HepG2 (cell line): ENCODE data around the gene NEU4. TPM values are rescaled to one million over a fixed set of nuclear protein-coding genes. Genes with fewer than 3 reads are reported as not detected.

Source experiments
- ATAC-seq: fragments of 200-7000 bp; cut with Tn5 transposase; 3 replicates; pipeline ENCODE4 v1.9.1; 2020; ENCODE audit warnings: mild to moderate bottlenecking, moderate library complexity
- BruUV-seq: library from RNA; stranded (reverse); fragments of 400-500 nt; replicated peaks from 2 replicates; lab custom pipeline; 2021; lab: Mats Ljungman, UMichigan
- CTCF ChIA-PET: fragments of 300-600 bp; formaldehyde crosslinking; extraction: SDS; loops from one replicate; lab custom pipeline; 2021; ENCODE audit warnings: low total read pairs, inconsistent platforms, low intra/inter-chr PET ratio; lab: Yijun Ruan, JAX
- POLR2A ChIA-PET: fragments of 350-600 bp; sonication (Branson Sonifier 250); formaldehyde crosslinking; loops from one replicate; lab custom pipeline; 2020; ENCODE audit warnings: antibody characterized with exemption, inconsistent platforms; lab: Yijun Ruan, JAX
- DNase-seq: peaks from one replicate; pipeline ENCODE4 v3.0.0-alpha.2; 2015; ENCODE audit warnings: low spot score
- FAIRE-seq: peaks from 3 replicates; lab custom pipeline; 2011; peaks lifted over from hg19 to GRCh38; lab: Jason Lieb, UNC
- H2AFZ ChIP-seq: one replicate; pipeline ENCODE4 v1.6.1; 2011; ENCODE audit warnings: low read length, inconsistent platforms
- H3K27ac ChIP-seq: fragments of 300-600 bp; 3 replicates; pipeline ENCODE4 v1.8.0; 2011; ENCODE audit warnings: mixed run types, mild to moderate bottlenecking, mixed read lengths, low read length, inconsistent platforms; ENCODE audit not compliant: insufficient read depth; ENCODE audit errors: extremely low read length
- H3K27me3 ChIP-seq, 2 experiments: fragments of 200-600 bp in 1 of 2; 2 replicates in 1 of 2; 3 replicates in 1 of 2; pipeline versions ENCODE4 v1.6.0 to v1.8.0; 2011; ENCODE audit warnings: low read length in 2 of 2, mild to moderate bottlenecking in 2 of 2, moderate library complexity in 2 of 2, inconsistent platforms in 1 of 2; ENCODE audit not compliant: insufficient read depth in 2 of 2, control insufficient read depth in 1 of 2
- H3K36me3 ChIP-seq, 2 experiments: fragments of 200-600 bp in 1 of 2; replicated peaks in 1 of 2; 2 replicates in 1 of 2; 3 replicates in 1 of 2; pipeline versions ENCODE4 v1.5.1 to v1.8.0; 2011; ENCODE audit warnings: low read length in 2 of 2, inconsistent platforms in 1 of 2; ENCODE audit not compliant: insufficient read depth in 2 of 2, control insufficient read depth in 1 of 2
- H3K4me1 ChIP-seq: 2 replicates; pipeline ENCODE4 v1.5.1; 2012; ENCODE audit warnings: low read length, inconsistent platforms; ENCODE audit not compliant: insufficient read depth
- H3K4me2 ChIP-seq: 2 replicates; pipeline ENCODE4 v1.6.0; 2011; ENCODE audit warnings: low read depth, low read length, inconsistent platforms
- H3K4me3 ChIP-seq, 3 experiments: fragments of 200-600 bp in 1 of 3; sonication (generic), shearing (Covaris generic) in 1 of 3; replicated peaks in 1 of 3; 2 replicates each; pipeline ENCODE4 v1.5.1; 2011 to 2016; ENCODE audit warnings: low read length in 3 of 3, inconsistent platforms in 2 of 3, low read depth in 2 of 3, mild to moderate bottlenecking in 2 of 3, control low read depth in 1 of 3, mixed read lengths in 1 of 3; ENCODE audit not compliant: insufficient read depth in 1 of 3
- H3K79me2 ChIP-seq: one replicate; pipeline ENCODE4 v1.6.1; 2011; ENCODE audit warnings: low read length, inconsistent platforms; ENCODE audit not compliant: insufficient read depth
- H3K9ac ChIP-seq: 2 replicates; pipeline ENCODE4 v1.6.0; 2011; ENCODE audit warnings: mild to moderate bottlenecking, low read depth, low read length, inconsistent platforms; ENCODE audit not compliant: insufficient read depth
- H3K9me3 ChIP-seq: 2 replicates; pipeline ENCODE4 v1.5.1; 2012; ENCODE audit warnings: mild to moderate bottlenecking, low read length
- H4K20me1 ChIP-seq: 2 replicates; pipeline ENCODE4 v1.6.0; 2011; ENCODE audit warnings: inconsistent platforms, mild to moderate bottlenecking, low read length, moderate library complexity; ENCODE audit not compliant: insufficient read depth
- AGO2 ChIP-seq: fragments of 200-400 bp; formaldehyde crosslinking; optimal IDR thresholded peaks from 2 replicates; pipeline ENCODE3; 2017; ENCODE audit warnings: mild to moderate bottlenecking, low read depth, low read length, moderate library complexity
- AKAP8 ChIP-seq: sonication (generic); formaldehyde crosslinking; IDR thresholded peaks from 2 replicates; pipeline ENCODE4 v1.5.1; 2020; ENCODE audit warnings: mild to moderate bottlenecking, missing genetic modification reagents
- BCLAF1 ChIP-seq: fragments of 450-650 bp; IDR thresholded peaks from 2 replicates; pipeline ENCODE4 v1.6.1; 2017; ENCODE audit warnings: mild to moderate bottlenecking
- KDM3A ChIP-seq: IDR thresholded peaks from 2 replicates; pipeline ENCODE4 v1.6.1; 2018; ENCODE audit warnings: low read depth, missing compliant biosample characterization
- ZKSCAN1 ChIP-seq: fragments of 150-350 bp; IDR thresholded peaks from 2 replicates; pipeline ENCODE4 v1.6.1; 2014; ENCODE audit warnings: low read length
- ZNF564 ChIP-seq: sonication (generic); formaldehyde crosslinking; IDR thresholded peaks from 2 replicates; pipeline ENCODE4 v1.8.1; 2023; ENCODE audit warnings: mild to moderate bottlenecking, missing genetic modification reagents
- WGBS: methylation state at CpG from one replicate; pipeline ENCODE4 v1.1.6; 2017; ENCODE audit warnings: low lambda C conversion rate; 5-methylcytosine and 5-hydroxymethylcytosine counted together
- in situ Hi-C: cut with HindIII; loops from 2 replicates; pipeline ENCODE4 v1.10.0; 2017; ENCODE audit warnings: low pct_unique_long_range_greater_than_20kb; ENCODE audit not compliant: extremely low pct_ligation_motif_present
- intact Hi-C: fragments of 100-400 bp; cut with micrococcal nuclease; formaldehyde crosslinking; loops from one replicate; pipeline ENCODE4 v1.10.0; 2022; ENCODE audit not compliant: unreplicated experiment
- polyA plus RNA-seq, 8 experiments: library from polyadenylated mRNA; depleted of rRNA in 3 of 8; stranded (reverse) in 7 of 8; unstranded in 1 of 8; fragments of >200 nt; fragmentation: Illumina TruSeq in 4 of 8; extraction: Trizol in 4 of 8; gene quantifications; 2 replicates each; pipeline versions ENCODE4 v1.2.1 to v1.2.3, GENCODE V29; 2011 to 2016; ENCODE audit warnings: low read depth in 4 of 8, missing spikeins in 1 of 8, mixed read lengths in 1 of 8; ENCODE audit not compliant: insufficient read depth in 1 of 8
- total RNA-seq, 5 experiments: library from RNA; depleted of rRNA; stranded (reverse); fragments of >200 nt; fragmentation: Illumina TruSeq; extraction: Trizol; gene quantifications; 2 replicates each; pipeline ENCODE4 v1.2.3, GENCODE V29; 2016; ENCODE audit warnings: low read depth in 1 of 5
- TF ChIP-seq, protein P1 (sequence below): IDR thresholded peaks from 2 replicates; pipeline ENCODE4 v1.6.1; 2016; ENCODE audit warnings: control low read depth

Gene NEU4
- total and polyA plus RNA-seq, 2 of the 13 experiments (the other 11 are each of a cell fraction or from before 2014, with no cell fraction given), result 53.5 to 107 TPM

DNA sequence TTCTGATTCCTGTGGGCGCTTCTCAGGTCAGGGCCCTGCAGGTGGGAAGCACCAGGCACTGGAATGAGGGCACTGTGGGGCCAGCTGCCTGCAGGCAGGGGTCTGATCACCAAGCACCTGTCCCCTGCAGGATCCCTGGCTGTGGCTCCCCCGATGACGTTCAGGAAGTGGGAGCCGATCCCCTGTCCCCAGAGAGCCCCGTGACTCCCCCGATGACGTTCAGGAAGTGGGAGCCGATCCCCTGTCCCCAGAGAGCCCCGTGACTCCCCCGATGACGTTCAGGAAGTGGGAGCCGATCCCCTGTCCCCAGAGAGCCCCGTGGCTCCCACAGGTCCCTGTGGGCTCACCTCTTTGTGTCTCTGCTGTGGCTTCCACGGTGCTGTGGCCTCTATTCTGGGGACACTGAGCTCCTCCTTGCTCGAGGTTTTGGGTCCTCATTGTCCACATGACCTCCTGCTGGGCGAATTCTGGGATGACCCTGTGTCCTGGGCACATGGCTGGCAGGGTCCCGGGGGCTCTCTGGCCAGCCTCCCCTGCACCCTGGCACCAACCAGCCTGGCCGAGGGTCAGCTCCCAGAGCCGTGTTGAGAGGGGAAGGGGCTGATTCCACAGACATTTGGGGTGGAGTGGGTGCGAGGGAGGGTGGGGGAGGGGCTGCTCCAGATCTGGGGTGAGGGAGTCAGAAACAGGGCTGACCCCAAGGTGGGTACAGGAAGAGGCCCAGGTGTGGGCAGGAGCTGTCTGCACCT lies 4.8 kb downstream of the NEU4 start (continued):
- no peak for TF ChIP-seq BCLAF1

DNA sequence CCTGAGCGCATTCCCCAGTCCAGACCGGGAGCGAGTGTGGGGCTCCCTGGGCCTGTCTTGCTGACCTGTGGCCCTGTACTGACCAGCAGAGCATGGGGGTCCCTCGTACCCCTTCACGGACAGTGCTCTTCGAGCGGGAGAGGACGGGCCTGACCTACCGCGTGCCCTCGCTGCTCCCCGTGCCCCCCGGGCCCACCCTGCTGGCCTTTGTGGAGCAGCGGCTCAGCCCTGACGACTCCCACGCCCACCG lies 5.3 kb downstream of the NEU4 start:
- in situ Hi-C loops, result no loop called here
- WGBS, result 97% methylated on average over 17 of the region's 17 CpGs

More for the DNA sequence above, 5.3 kb downstream of the NEU4 start:
- no peak for FAIRE-seq
- H2AFZ ChIP-seq, result no peak overlapping the region
- ChIA-PET CTCF (no interaction called here), POLR2A (interaction anchor here (1.3 to 1.4 kb wide), 2 partner anchors 40 to 44 kb away, joined by 3 to 4 read pairs; no protein-coding TSS in a partner anchor)
- peaks cover 1 to 6% of the 10 kb centered on the region in 2 experiments; a peak in 3 of 5 replicates for H3K36me3 ChIP-seq
- DNase-seq, result no peak
- BruUV-seq, result no TSS peak
- no peak for ATAC-seq
- H3K4me3 ChIP-seq, result no peak overlapping the region
- peaks cover 54% of the 10 kb centered on the region for H3K4me1 ChIP-seq
- TF ChIP-seq AKAP8 (CRISPR knock-in tag), result peak; percentile 6; the same call in 1 of the 2 replicates
- TF ChIP-seq, protein P1, sequence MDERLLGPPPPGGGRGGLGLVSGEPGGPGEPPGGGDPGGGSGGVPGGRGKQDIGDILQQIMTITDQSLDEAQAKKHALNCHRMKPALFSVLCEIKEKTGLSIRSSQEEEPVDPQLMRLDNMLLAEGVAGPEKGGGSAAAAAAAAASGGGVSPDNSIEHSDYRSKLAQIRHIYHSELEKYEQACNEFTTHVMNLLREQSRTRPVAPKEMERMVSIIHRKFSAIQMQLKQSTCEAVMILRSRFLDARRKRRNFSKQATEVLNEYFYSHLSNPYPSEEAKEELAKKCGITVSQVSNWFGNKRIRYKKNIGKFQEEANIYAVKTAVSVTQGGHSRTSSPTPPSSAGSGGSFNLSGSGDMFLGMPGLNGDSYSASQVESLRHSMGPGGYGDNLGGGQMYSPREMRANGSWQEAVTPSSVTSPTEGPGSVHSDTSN (CRISPR knock-in tag), result no peak
- TF ChIP-seq AGO2, result peak; percentile 69
- no peak for TF ChIP-seq ZNF564 (CRISPR knock-in tag)
- no peak for TF ChIP-seq ZKSCAN1
- no peak for TF ChIP-seq KDM3A (CRISPR knock-in tag)
- intact Hi-C loops, result no loop called here
- H3K4me2 ChIP-seq, result no peak overlapping the region
- H4K20me1 ChIP-seq, result peaks cover 10% of the 10 kb centered on the region; the same call in 1 of the 2 replicates
- no peaks in the 10 kb centered on the region for H3K27me3 ChIP-seq
- H3K79me2 ChIP-seq, result peaks cover 38% of the 10 kb centered on the region
- no peak overlapping the region for H3K27ac ChIP-seq
- H3K9ac ChIP-seq, result no peak overlapping the region
- no peaks in the 10 kb centered on the region for H3K9me3 ChIP-seq
